ENCODE measurements around the gene DNAJB4.
A peak's percentile ranks its signal among the peaks of the same experiment; 100 is the strongest.
"Not testable (repeated sequence)": the region's sequence is repeated elsewhere in the genome, so short reads cannot be mapped to it uniquely, and the experiment has no call there.

Gene DNAJB4

DNA sequence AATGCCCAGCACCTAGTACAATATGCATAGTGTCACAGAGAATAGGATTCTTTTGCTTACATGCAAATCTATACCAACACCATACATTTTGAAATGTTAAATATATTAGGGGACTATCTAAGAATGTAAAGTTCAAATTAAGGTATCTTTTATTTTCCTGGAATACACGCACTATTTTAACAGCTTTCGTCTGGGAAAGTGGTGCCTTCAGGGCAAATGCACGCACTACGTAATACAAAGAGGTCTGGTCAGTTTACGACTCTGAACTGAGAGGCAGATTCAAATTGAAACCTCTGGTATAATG is 26.8 kb upstream of the DNAJB4 start:
- Histone ChIP-seq H3K9me3 (ENCODE audit: control insufficient read depth, low read length) (no peaks in the 10 kb centered on the region), H3K9ac (ENCODE audit: low read length) (peak overlapping the region; percentile 94), H3K4me1 (ENCODE audit: control insufficient read depth, insufficient read depth, low read length) (peaks cover 11% of the 10 kb centered on the region), H3K27me3 (ENCODE audit: control insufficient read depth, insufficient read depth, low read length) (no peaks in the 10 kb centered on the region), H3K36me3 (ENCODE audit: control insufficient read depth, insufficient read depth, low read length) (no peaks in the 10 kb centered on the region), H3K4me3 (ENCODE audit: low read length) (peak overlapping the region; percentile 66)

DNA sequence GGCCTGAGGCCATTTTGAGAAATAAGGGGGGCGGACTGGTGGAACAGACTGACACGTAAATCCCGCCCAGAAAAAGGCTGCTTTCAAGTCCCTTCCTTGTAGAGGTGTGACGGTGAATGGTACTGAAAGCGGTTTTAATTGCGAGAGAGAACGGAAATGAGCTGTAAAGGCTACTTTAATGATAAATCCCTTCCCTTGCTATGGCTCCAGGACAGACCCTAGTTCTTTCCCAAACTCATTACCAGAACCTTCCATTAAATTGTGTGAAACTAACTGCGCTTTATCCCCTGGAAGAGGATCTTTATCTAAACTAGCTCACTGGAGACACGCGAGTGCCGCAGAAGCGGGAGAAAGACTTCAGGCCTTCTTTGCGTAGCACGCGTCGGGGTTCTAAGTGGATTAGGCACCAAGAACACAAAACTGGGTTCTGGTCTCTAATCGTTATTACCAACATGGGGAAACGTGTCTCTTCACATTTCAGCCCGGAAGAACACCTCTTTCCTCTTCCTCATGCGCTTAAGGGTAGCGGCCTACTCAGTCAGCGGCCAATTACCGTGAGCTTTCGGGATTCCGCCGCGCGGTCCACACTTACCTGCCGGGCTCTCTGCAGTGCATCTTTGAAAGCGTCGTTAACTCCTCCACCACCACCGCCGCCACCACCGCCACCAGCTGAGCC is 26.3 kb upstream of the DNAJB4 start:
- Histone ChIP-seq H3K9ac (ENCODE audit: low read length) (peak overlapping the region; percentile 94), H3K9me3 (ENCODE audit: control insufficient read depth, low read length) (no peaks in the 10 kb centered on the region), H3K4me1 (ENCODE audit: control insufficient read depth, insufficient read depth, low read length) (peaks cover 11% of the 10 kb centered on the region), H3K4me3 (ENCODE audit: low read length) (peak overlapping the region; percentile 66), H3K27me3 (ENCODE audit: control insufficient read depth, insufficient read depth, low read length) (no peaks in the 10 kb centered on the region), H3K36me3 (ENCODE audit: control insufficient read depth, insufficient read depth, low read length) (no peaks in the 10 kb centered on the region)

DNA sequence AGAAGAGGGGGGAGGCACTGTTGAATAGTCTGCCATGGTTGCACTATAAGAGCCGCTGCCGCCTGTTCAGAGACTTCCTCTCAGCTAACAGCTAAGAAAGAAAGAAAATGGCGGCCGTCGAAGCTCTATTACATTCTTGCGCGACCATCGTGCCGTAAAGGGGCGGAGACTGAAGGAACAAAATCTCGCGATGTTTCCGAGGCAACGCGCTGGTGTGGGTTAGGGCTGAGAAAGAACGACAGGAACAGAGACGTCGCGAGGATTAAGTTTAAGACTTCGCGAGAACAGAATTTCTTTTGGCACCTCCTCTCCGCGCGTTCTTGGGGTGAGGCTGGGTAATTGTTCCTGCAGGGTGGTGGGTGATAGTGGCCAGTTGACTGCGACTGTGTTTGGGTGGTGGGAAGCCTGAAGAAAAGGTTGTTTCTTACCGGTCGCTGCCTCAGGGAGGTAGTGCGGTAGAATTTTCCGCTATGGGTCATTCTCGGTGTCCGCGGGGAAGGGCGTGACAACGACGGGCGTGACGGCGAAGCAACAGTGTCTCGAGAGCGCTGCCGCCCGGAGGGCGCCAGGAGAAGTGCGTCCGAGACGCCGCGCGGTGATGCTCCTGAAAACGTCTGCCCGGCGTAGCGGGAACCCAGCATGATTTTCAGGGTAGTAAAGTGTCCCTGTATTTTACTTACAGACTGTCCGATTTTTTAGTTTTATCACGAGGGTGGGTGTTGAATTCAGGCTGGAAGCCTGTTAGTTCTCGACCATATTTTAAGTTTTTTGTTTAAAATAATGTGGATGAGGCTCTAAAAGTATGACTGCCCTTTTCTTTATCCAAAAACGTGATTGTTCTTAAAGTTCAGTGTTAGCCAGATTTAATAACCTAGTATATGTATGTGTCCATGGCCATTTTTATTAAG is 25.5 kb upstream of the DNAJB4 start, which contains the start of gene FUBP1:
Gene FUBP1, minus strand, starts transcription at position 104 of the 908 bp plus-strand sequence. Its CDS starts 68 bp downstream, at position 36.
- Histone ChIP-seq H3K9ac (ENCODE audit: low read length) (peak within 1 kb of the TSS; percentile 94), H3K4me3 (ENCODE audit: low read length) (peak within 1 kb of the TSS; percentile 66), H3K4me1 (ENCODE audit: control insufficient read depth, insufficient read depth, low read length) (peaks cover 11% of the 10 kb centered on the region)

DNA sequence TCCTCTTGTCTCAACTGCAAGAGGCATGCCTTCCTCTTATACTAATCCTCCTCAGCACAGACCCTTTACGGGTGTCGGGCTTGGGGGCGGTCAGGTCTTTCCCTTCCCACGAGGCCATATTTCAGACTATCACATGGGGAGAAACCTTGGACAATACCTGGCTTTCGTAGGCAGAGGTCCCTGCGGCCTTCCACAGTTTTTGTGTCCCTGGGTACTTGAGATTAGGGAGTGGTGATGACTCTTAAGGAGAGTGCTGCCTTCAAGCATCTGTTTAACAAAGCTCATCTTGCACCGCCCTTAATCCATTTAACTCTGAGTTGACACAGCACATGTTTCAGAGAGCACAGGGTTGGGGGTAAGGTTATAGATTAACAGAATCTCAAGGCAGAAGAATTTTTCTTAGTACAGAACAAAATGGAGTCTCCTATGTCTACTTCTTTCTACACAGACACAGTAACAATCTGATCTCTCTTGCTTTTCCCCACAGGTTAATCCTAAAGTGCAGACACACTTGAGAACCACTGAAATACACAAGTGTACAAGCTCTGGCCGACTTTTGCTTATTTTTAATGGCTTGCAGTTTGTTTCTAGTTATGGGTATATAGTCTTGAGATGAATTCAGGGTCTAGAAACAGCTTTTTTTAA is 21.3 kb upstream of the DNAJB4 start:
- not testable (repeated sequence) for H3K4me1 ChIP-seq (ENCODE audit: control insufficient read depth, insufficient read depth, low read length); H3K36me3 ChIP-seq (ENCODE audit: control insufficient read depth, insufficient read depth, low read length); H3K9me3 ChIP-seq (ENCODE audit: control insufficient read depth, low read length); H3K9ac ChIP-seq (ENCODE audit: low read length); H3K27me3 ChIP-seq (ENCODE audit: control insufficient read depth, insufficient read depth, low read length); H3K4me3 ChIP-seq (ENCODE audit: low read length)

More for the DNA sequence above, 25.5 kb upstream of the DNAJB4 start, which contains the start of gene FUBP1:
- Histone ChIP-seq H3K27me3 (ENCODE audit: control insufficient read depth, insufficient read depth, low read length) (no peaks in the 10 kb centered on the region), H3K9me3 (ENCODE audit: control insufficient read depth, low read length) (no peaks in the 10 kb centered on the region), H3K36me3 (ENCODE audit: control insufficient read depth, insufficient read depth, low read length) (no peaks in the 10 kb centered on the region)

DNA sequence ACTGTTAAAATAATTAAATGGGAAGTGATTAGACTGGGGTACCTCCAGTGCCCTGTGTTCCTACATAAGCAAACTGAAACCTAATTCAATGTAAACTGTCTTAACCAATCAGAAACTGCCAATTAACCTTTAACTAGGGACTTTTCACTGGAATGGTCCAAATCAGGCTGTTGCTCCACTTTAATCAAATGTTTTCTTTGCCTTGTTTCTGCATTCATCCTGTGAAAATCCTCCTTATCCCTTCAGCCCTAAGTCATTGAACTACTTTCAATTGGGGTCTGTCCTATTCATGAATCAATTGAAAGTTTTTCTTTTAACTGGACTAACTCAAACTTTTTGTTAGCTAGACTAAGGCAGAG is 20.8 kb upstream of the DNAJB4 start:
- Histone ChIP-seq H3K9ac (ENCODE audit: low read length) (no peak overlapping the region), H3K9me3 (ENCODE audit: control insufficient read depth, low read length) (no peaks in the 10 kb centered on the region), H3K4me3 (ENCODE audit: low read length) (no peak overlapping the region), H3K27me3 (ENCODE audit: control insufficient read depth, insufficient read depth, low read length) (no peaks in the 10 kb centered on the region), H3K36me3 (ENCODE audit: control insufficient read depth, insufficient read depth, low read length) (no peaks in the 10 kb centered on the region), H3K4me1 (ENCODE audit: control insufficient read depth, insufficient read depth, low read length) (no peaks in the 10 kb centered on the region)

DNA sequence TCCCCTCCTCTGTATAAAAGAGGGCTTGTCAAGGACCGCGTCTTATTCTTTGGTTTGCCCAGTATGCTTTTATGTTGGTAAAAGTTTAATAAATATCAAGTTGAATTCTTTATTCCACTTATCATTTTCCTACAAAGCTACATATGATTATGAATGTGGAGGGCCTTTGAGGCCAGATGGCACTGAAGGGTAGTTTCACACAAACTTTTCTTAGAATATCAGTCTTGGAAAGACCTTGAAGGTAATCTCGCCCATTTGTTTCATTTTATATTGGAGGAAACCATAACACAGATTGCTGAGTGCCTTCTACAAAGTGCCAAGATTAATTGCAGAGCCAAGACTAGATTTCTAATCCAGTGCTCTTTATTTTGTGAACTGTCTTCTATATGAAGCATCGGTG is 20.1 kb upstream of the DNAJB4 start:
- Histone ChIP-seq H3K4me1 (ENCODE audit: control insufficient read depth, insufficient read depth, low read length) (no peaks in the 10 kb centered on the region), H3K9me3 (ENCODE audit: control insufficient read depth, low read length) (no peaks in the 10 kb centered on the region), H3K9ac (ENCODE audit: low read length) (no peak overlapping the region)

DNA sequence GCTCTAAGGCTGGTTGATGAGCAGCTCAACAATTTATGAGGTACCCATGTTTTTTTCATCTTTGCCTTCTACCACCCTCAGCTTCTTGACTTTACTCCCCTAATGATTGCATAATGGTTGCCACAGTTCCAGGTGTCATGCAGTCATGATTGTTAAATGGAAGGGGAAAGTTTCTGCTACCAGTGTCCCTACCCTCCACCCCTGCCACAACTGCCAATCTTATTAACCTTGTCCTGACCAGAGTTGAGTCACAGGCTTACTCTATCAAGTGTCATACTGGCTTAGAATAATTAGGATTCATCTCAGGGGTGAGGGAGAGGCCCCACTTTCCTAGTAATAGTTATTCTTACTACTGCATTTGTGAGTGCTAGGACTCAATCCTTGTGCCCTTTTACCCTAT is 17.9 kb upstream of the DNAJB4 start:
- Histone ChIP-seq H3K36me3 (ENCODE audit: control insufficient read depth, insufficient read depth, low read length) (no peaks in the 10 kb centered on the region), H3K9ac (ENCODE audit: low read length) (no peak overlapping the region), H3K4me1 (ENCODE audit: control insufficient read depth, insufficient read depth, low read length) (no peaks in the 10 kb centered on the region), H3K9me3 (ENCODE audit: control insufficient read depth, low read length) (no peaks in the 10 kb centered on the region), H3K27me3 (ENCODE audit: control insufficient read depth, insufficient read depth, low read length) (no peaks in the 10 kb centered on the region), H3K4me3 (ENCODE audit: low read length) (no peak overlapping the region)

More for the DNA sequence above, 20.1 kb upstream of the DNAJB4 start:
- H3K27me3 ChIP-seq (ENCODE audit: control insufficient read depth, insufficient read depth, low read length): no peaks in the 10 kb centered on the region
- H3K4me3 ChIP-seq (ENCODE audit: low read length): no peak overlapping the region
- no peaks in the 10 kb centered on the region for H3K36me3 ChIP-seq (ENCODE audit: control insufficient read depth, insufficient read depth, low read length)

DNA sequence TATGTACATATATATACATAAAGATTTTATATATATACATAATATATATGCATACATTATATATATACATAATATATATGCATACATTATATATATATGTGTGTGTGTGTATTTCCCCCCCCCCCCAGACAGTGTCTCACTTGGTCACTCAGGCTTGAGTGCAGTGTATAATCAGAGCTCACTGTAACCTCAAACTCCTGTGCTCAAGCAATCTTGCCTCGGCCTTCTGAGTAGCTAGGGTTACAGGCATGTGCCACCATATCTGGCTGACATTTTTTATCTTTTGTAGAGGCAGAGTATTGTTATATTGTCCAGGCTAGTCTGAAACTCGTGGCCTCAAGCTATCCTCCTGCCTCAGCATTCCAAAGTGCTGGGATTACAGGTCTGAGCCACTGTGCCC is 16.8 kb upstream of the DNAJB4 start:
- H3K4me1 ChIP-seq (ENCODE audit: control insufficient read depth, insufficient read depth, low read length): no peaks in the 10 kb centered on the region
- no peaks in the 10 kb centered on the region for H3K36me3 ChIP-seq (ENCODE audit: control insufficient read depth, insufficient read depth, low read length)
- H3K9ac ChIP-seq (ENCODE audit: low read length): no peak overlapping the region
- H3K4me3 ChIP-seq (ENCODE audit: low read length): no peak overlapping the region
- H3K27me3 ChIP-seq (ENCODE audit: control insufficient read depth, insufficient read depth, low read length): no peaks in the 10 kb centered on the region
- no peaks in the 10 kb centered on the region for H3K9me3 ChIP-seq (ENCODE audit: control insufficient read depth, low read length)

DNA sequence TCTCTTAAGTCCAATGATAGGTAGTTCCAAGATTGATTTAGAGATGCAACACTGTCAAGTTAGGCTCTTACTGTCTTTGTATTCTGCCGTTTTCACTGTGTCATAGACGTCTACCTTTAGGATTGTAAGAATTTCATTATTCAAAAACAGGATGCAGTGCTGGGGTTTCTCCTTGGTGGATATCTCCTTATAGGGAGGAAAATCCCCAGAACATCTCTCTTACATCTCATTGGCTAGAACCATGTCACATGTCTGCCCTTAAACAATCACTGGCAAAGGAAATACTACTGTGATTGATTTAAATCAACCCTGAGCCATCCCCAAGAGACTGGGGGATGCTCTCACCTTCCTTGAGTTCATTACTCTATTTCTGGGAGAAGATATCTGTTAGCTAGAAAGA is 15.0 kb upstream of the DNAJB4 start:
- H3K9me3 ChIP-seq (ENCODE audit: control insufficient read depth, low read length): no peaks in the 10 kb centered on the region

DNA sequence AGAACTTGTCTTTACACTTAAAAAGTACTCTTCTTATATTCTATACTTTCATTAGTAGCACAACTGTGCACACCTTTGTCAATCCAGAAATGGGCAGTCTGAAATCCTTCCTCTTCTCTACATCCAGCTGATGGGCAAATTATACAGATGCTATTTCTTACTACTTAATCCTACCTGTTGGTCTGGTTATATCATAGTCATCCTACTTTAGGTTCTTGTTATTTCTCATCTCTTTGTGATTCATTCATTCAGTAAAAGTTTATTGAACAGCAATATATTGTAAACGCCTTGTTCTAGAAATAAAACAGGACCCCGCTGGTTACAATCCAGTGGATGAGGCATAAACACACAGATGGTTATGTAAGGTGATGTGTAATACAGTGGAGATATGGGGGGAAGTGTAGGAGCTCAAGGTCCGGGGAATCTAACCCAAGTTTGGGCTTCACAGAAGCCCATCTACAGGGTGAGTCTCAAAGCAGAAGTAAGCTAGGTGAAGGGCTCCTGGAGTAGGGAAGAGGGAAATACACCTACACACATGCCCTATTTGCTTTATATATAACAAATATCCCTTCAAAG is 14.0 kb upstream of the DNAJB4 start:
- Histone ChIP-seq H3K27me3 (ENCODE audit: control insufficient read depth, insufficient read depth, low read length) (no peaks in the 10 kb centered on the region), H3K36me3 (ENCODE audit: control insufficient read depth, insufficient read depth, low read length) (no peaks in the 10 kb centered on the region), H3K9ac (ENCODE audit: low read length) (no peak overlapping the region), H3K9me3 (ENCODE audit: control insufficient read depth, low read length) (no peaks in the 10 kb centered on the region), H3K4me3 (ENCODE audit: low read length) (no peak overlapping the region), H3K4me1 (ENCODE audit: control insufficient read depth, insufficient read depth, low read length) (no peaks in the 10 kb centered on the region)

More for the DNA sequence above, 15.0 kb upstream of the DNAJB4 start:
- no peaks in the 10 kb centered on the region for H3K4me1 ChIP-seq (ENCODE audit: control insufficient read depth, insufficient read depth, low read length)
- no peak overlapping the region for H3K4me3 ChIP-seq (ENCODE audit: low read length)
- no peaks in the 10 kb centered on the region for H3K27me3 ChIP-seq (ENCODE audit: control insufficient read depth, insufficient read depth, low read length)
- H3K9ac ChIP-seq (ENCODE audit: low read length): no peak overlapping the region
- no peaks in the 10 kb centered on the region for H3K36me3 ChIP-seq (ENCODE audit: control insufficient read depth, insufficient read depth, low read length)

DNA sequence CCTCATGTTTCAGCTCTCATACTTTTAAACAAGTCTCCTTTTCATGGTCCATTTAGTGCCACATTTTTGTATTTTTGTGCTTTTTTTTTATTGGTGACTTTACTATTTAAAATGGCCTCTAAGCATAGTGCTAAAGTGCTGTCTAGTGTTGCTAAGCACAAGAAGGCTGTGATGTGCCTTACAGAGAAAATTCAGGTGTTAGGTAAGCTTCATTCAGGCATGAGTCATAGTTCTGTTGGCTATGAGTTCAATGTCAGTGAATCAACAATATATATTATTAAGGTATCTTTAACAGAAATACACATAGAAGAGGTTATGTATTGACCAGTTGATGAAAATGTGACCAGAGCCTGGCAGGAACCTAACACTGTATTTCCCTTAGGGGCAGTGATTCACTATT is 13.1 kb upstream of the DNAJB4 start:
- H3K36me3 ChIP-seq (ENCODE audit: control insufficient read depth, insufficient read depth, low read length): no peaks in the 10 kb centered on the region
- H3K9me3 ChIP-seq (ENCODE audit: control insufficient read depth, low read length): no peaks in the 10 kb centered on the region
- no peak overlapping the region for H3K9ac ChIP-seq (ENCODE audit: low read length)
- H3K4me3 ChIP-seq (ENCODE audit: low read length): no peak overlapping the region
- no peaks in the 10 kb centered on the region for H3K4me1 ChIP-seq (ENCODE audit: control insufficient read depth, insufficient read depth, low read length)
- no peaks in the 10 kb centered on the region for H3K27me3 ChIP-seq (ENCODE audit: control insufficient read depth, insufficient read depth, low read length)
